Osteoblast (primary cell): ENCODE results near the gene TNS3. TPM values are rescaled to one million over a fixed set of nuclear protein-coding genes. Genes with fewer than 3 reads are reported as not detected.
A peak's percentile ranks its signal among the peaks of the same experiment; 100 is the strongest.

Experiments
- DNase-seq: peaks from one replicate; pipeline ENCODE4 v3.0.0; 2011; ENCODE audit warnings: low spot score, mixed read lengths; ENCODE audit not compliant: insufficient read length; ENCODE audit errors: missing footprints
- H2AFZ ChIP-seq: 2 replicates; pipeline ENCODE4 v1.6.0; 2011; ENCODE audit warnings: mild to moderate bottlenecking, low read length
- H3K27ac ChIP-seq: 2 replicates; pipeline ENCODE4 v1.5.1; 2011; ENCODE audit warnings: mild to moderate bottlenecking, low read depth, low read length, moderate library complexity
- H3K27me3 ChIP-seq: 2 replicates; pipeline ENCODE4 v1.6.0; 2012; ENCODE audit warnings: mild to moderate bottlenecking, control low read depth, inconsistent platforms, low read length, moderate library complexity; ENCODE audit not compliant: insufficient read depth
- H3K36me3 ChIP-seq: 2 replicates; pipeline ENCODE4 v1.5.1; 2011; ENCODE audit warnings: mild to moderate bottlenecking, low read length, control low read depth, moderate library complexity; ENCODE audit not compliant: insufficient read depth
- H3K4me1 ChIP-seq: 2 replicates; pipeline ENCODE4 v1.5.1; 2011; ENCODE audit warnings: mild to moderate bottlenecking, low read length, control low read depth, moderate library complexity; ENCODE audit not compliant: insufficient read depth
- H3K4me2 ChIP-seq: 2 replicates; pipeline ENCODE4 v1.6.0; 2011; ENCODE audit warnings: mild to moderate bottlenecking, low read length; ENCODE audit not compliant: insufficient read depth
- H3K4me3 ChIP-seq: fragments of 200-600 bp; sonication (generic); 3 replicates; pipeline ENCODE4 v1.5.1; 2012; ENCODE audit warnings: mild to moderate bottlenecking, low read length, inconsistent platforms; ENCODE audit not compliant: insufficient read depth
- H3K79me2 ChIP-seq: 2 replicates; pipeline ENCODE4 v1.6.0; 2012; ENCODE audit warnings: mild to moderate bottlenecking, low read length, control low read depth, inconsistent platforms; ENCODE audit not compliant: insufficient read depth
- H3K9me3 ChIP-seq: 2 replicates; pipeline ENCODE4 v1.5.1; 2011; ENCODE audit warnings: low read depth, low read length, control low read depth
- H4K20me1 ChIP-seq: 2 replicates; pipeline ENCODE4 v1.6.0; 2012; ENCODE audit warnings: mild to moderate bottlenecking, low read length, control low read depth; ENCODE audit not compliant: insufficient read depth
- total RNA-seq: library from RNA; depleted of rRNA; stranded (reverse); fragments of >200 nt; gene quantifications from 2 replicates; pipeline ENCODE4 v1.2.3, GENCODE V29; 2012
- TF ChIP-seq, protein P1 (sequence below): IDR thresholded peaks from 2 replicates; pipeline ENCODE4 v1.5.1; 2011; ENCODE audit warnings: mild to moderate bottlenecking, low read depth, low read length, moderate library complexity; ENCODE audit errors: extremely low read depth

Gene TNS3
- total RNA-seq, 1 donor = 67.3 TPM

DNA sequence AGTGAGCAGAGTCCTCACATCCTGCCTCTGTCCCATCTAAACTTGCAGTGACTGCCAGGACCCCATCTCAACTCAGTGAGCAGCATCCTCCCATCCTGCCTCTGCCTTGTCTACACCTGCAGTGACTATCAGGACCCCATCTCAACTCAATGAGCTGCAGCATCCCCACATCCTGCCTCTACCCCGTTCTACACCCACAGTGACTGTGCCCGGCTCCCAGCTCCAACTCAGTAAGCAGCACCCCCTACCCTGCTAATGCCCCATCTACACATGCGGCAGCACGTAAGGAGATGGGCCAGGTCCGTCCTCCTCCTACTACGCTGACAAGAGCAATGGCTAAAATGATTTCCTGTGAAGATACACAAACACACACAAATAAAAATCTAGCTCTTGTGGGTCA lies 65.5 kb downstream of the TNS3 start:
- Histone ChIP-seq H3K4me1 (peaks cover 50% of the 10 kb centered on the region), H4K20me1 (peaks cover 27% of the 10 kb centered on the region), H3K79me2 (peaks cover 50% of the 10 kb centered on the region), H3K27me3 (no peaks in the 10 kb centered on the region), H3K36me3 (peaks cover 15% of the 10 kb centered on the region), H3K27ac (no peak overlapping the region), H2AFZ (no peak overlapping the region), H3K4me2 (no peak overlapping the region), H3K9me3 (no peaks in the 10 kb centered on the region), H3K4me3 (no peak overlapping the region)
- peak; percentile 37 for DNase-seq
- TF ChIP-seq, protein P1, sequence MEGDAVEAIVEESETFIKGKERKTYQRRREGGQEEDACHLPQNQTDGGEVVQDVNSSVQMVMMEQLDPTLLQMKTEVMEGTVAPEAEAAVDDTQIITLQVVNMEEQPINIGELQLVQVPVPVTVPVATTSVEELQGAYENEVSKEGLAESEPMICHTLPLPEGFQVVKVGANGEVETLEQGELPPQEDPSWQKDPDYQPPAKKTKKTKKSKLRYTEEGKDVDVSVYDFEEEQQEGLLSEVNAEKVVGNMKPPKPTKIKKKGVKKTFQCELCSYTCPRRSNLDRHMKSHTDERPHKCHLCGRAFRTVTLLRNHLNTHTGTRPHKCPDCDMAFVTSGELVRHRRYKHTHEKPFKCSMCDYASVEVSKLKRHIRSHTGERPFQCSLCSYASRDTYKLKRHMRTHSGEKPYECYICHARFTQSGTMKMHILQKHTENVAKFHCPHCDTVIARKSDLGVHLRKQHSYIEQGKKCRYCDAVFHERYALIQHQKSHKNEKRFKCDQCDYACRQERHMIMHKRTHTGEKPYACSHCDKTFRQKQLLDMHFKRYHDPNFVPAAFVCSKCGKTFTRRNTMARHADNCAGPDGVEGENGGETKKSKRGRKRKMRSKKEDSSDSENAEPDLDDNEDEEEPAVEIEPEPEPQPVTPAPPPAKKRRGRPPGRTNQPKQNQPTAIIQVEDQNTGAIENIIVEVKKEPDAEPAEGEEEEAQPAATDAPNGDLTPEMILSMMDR = no peak

DNA sequence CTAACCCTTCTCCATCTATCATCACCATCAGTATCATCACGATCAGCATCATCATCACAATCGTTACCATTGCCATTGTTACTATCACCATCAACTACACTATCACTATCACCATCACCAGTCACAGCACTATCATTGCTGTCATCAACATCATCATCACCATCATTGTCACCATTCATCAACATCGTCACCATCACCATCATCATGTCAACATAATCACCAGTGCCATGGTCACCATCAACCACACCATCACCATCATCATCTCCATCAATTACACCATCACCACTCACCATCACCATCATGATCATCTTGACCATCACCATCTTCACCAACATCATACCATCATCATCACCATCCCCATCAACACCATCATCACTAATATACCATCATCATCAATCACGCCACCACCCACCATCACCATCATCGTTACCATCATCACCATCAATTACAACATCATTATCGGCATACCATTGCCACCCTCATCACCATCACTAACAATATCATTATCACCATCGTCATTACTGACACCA lies 66.5 kb downstream of the TNS3 start:
- no peak overlapping the region for H3K4me2 ChIP-seq
- no peaks in the 10 kb centered on the region for H3K27me3 ChIP-seq
- peaks cover 19% of the 10 kb centered on the region for H3K36me3 ChIP-seq
- H4K20me1 ChIP-seq = peaks cover 27% of the 10 kb centered on the region
- no peak overlapping the region for H3K27ac ChIP-seq
- DNase-seq = peak; percentile 38
- H2AFZ ChIP-seq = no peak overlapping the region
- H3K4me3 ChIP-seq = no peak overlapping the region
- H3K9me3 ChIP-seq = no peaks in the 10 kb centered on the region
- H3K4me1 ChIP-seq = peaks cover 40% of the 10 kb centered on the region
- peaks cover 47% of the 10 kb centered on the region for H3K79me2 ChIP-seq
- TF ChIP-seq, protein P1 = no peak

DNA sequence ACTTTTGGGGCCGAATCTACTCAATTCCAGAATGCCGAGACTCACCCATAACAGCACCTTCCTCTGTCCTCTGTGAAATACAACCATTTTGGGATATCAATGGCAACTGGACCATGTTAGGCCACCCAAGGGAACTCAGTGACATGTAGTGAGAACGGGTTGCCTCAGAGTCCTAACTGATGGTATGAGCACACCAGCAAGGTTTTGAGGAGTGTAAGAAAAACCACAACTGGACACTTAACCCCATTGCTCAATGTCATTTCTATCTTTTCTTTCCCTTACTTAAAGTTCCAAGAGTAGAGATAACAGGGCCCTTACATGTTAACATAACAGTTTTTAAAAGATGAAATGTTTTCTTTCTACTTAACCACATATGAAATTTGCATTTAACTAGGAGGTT lies 67.1 kb downstream of the TNS3 start:
- DNase-seq = no peak
- Histone ChIP-seq H3K4me2 (no peak overlapping the region), H4K20me1 (peaks cover 27% of the 10 kb centered on the region), H3K9me3 (no peaks in the 10 kb centered on the region), H3K79me2 (peaks cover 51% of the 10 kb centered on the region), H3K27ac (peak overlapping the region; percentile 71), H3K27me3 (no peaks in the 10 kb centered on the region), H2AFZ (no peak overlapping the region), H3K4me3 (no peak overlapping the region), H3K4me1 (peaks cover 40% of the 10 kb centered on the region), H3K36me3 (peaks cover 22% of the 10 kb centered on the region)
- TF ChIP-seq, protein P1 = no peak

DNA sequence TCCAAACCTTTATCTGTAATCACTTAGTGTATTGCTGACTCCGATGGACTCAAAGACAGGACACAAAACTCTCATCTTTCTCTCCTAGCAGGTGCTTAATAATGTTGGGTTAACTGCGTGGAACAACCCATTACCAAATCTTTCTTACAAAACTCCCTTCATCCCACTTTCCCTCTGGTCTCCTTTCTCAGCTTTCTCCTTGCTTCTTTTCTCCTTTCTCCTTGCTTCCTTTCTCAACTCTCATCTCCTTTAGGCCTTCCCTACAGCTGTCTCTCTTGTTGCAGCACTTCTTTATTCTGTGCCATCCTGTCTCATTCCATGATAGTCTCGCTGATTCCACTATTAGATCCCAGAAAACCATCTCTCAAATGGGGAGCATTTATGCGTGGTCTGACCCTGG lies 67.5 kb downstream of the TNS3 start:
- Histone ChIP-seq H3K4me3 (no peak overlapping the region), H3K79me2 (peaks cover 54% of the 10 kb centered on the region), H3K9me3 (no peaks in the 10 kb centered on the region), H3K27ac (peak overlapping the region; percentile 71), H2AFZ (no peak overlapping the region), H3K36me3 (peaks cover 25% of the 10 kb centered on the region), H4K20me1 (peaks cover 27% of the 10 kb centered on the region), H3K4me2 (peak overlapping the region; percentile 48), H3K27me3 (no peaks in the 10 kb centered on the region), H3K4me1 (peaks cover 37% of the 10 kb centered on the region)
- DNase-seq = no peak
- TF ChIP-seq, protein P1 = no peak
